Embryonic facial prominence (tissue), 1 donor: ENCODE measurements around the gene DSC2.

Experiments used
- DNase-seq: peaks from one replicate; pipeline ENCODE4 v3.0.0-alpha.2; 2016; ENCODE audit errors: extremely low spot score

The DSC2 gene

GRCh38 chr18:31098878-31099277, 3.3 kb downstream of the DSC2 start:
- no peak for DNase-seq

- DNase-seq: no peak
Measured at GRCh38 chr18:31097666-31098065, 4.6 kb downstream of the DSC2 start.

- DNase-seq: no peak
Measured at GRCh38 chr18:31093880-31094279, 8.3 kb downstream of the DSC2 start.

GRCh38 chr18:31093294-31093693, 8.9 kb downstream of the DSC2 start:
- no peak for DNase-seq

GRCh38 chr18:31091350-31091749, 10.9 kb downstream of the DSC2 start:
- no peak for DNase-seq

- no peak for DNase-seq
Measured at GRCh38 chr18:31088532-31088931, 13.7 kb downstream of the DSC2 start.

GRCh38 chr18:31079973-31080372, 22.2 kb downstream of the DSC2 start:
- DNase-seq: no peak

- no peak for DNase-seq
Measured at GRCh38 chr18:31077878-31078277, 24.3 kb downstream of the DSC2 start.

- DNase-seq: no peak
Measured at GRCh38 chr18:31072175-31072574, 30.0 kb downstream of the DSC2 start.

- DNase-seq: peak; percentile 9
Measured at GRCh38 chr18:31070206-31070605, 32.0 kb downstream of the DSC2 start.

- no peak for DNase-seq
Measured at GRCh38 chr18:31066266-31066665, 36.0 kb downstream of the DSC2 start.

GRCh38 chr18:31065036-31065773, 37.0 kb downstream of the DSC2 start:
- no peak for DNase-seq

GRCh38 chr18:31064130-31064529, 38.1 kb downstream of the DSC2 start:
- DNase-seq: no peak

GRCh38 chr18:31061945-31062344, 40.3 kb downstream of the DSC2 start:
- no peak for DNase-seq

GRCh38 chr18:31058897-31059296, 43.3 kb downstream of the DSC2 start:
- DNase-seq: no peak

GRCh38 chr18:31057917-31058316, 44.3 kb downstream of the DSC2 start:
- DNase-seq: no peak

- no peak for DNase-seq
Measured at GRCh38 chr18:31057051-31057450, 45.2 kb downstream of the DSC2 start.

GRCh38 chr18:31056296-31056695, 45.9 kb downstream of the DSC2 start:
- no peak for DNase-seq

GRCh38 chr18:31050635-31051034, 51.6 kb downstream of the DSC2 start:
- DNase-seq: no peak

- no peak for DNase-seq
Measured at GRCh38 chr18:31049189-31049588, 53.0 kb downstream of the DSC2 start.

- no peak for DNase-seq
Measured at GRCh38 chr18:31048216-31048615, 54.0 kb downstream of the DSC2 start.

GRCh38 chr18:31046916-31047315, 55.3 kb downstream of the DSC2 start:
- no peak for DNase-seq

- DNase-seq: no peak
Measured at GRCh38 chr18:31045599-31045998, 56.6 kb downstream of the DSC2 start.

- no peak for DNase-seq
Measured at GRCh38 chr18:31044926-31045325, 57.3 kb downstream of the DSC2 start.
